GM18868 (cell line): ENCODE data around the gene FRMD4A.
"Not testable (repeated sequence)": the region's sequence is repeated elsewhere in the genome, so short reads cannot be mapped to it uniquely, and the experiment has no call there.

Source experiments
- ATAC-seq: cut with Tn5 transposase; IDR thresholded peaks from one replicate; pipeline ENCODE4 v1.9.1; 2021; ENCODE audit warnings: mild to moderate bottlenecking, moderate library complexity; ENCODE audit not compliant: unreplicated experiment

FRMD4A gene

GRCh38 chr10:13803566-13804554, 526.9 kb downstream of the FRMD4A start:
- no peak for ATAC-seq

- no peak for ATAC-seq
Observed at GRCh38 chr10:13801907-13802288, 528.8 kb downstream of the FRMD4A start.

- ATAC-seq: no peak
Observed at GRCh38 chr10:13801156-13801906, 529.4 kb downstream of the FRMD4A start.

GRCh38 chr10:13797164-13797563, 533.6 kb downstream of the FRMD4A start:
- no peak for ATAC-seq

- no peak for ATAC-seq
Observed at GRCh38 chr10:13795653-13796555, 534.8 kb downstream of the FRMD4A start.

- no peak for ATAC-seq
Observed at GRCh38 chr10:13794992-13795612, 535.6 kb downstream of the FRMD4A start.

GRCh38 chr10:13792006-13792405, 538.7 kb downstream of the FRMD4A start:
- ATAC-seq: no peak

GRCh38 chr10:13791483-13791882, 539.2 kb downstream of the FRMD4A start:
- no peak for ATAC-seq

- no peak for ATAC-seq
Observed at GRCh38 chr10:13790196-13790595, 540.5 kb downstream of the FRMD4A start.

GRCh38 chr10:13789448-13789829, 541.3 kb downstream of the FRMD4A start:
- ATAC-seq: no peak

GRCh38 chr10:13788711-13789447, 541.8 kb downstream of the FRMD4A start:
- ATAC-seq: no peak

GRCh38 chr10:13788320-13788600, 542.5 kb downstream of the FRMD4A start:
- no peak for ATAC-seq

- peak; percentile 76 for ATAC-seq
Observed at GRCh38 chr10:13787015-13787421, 543.7 kb downstream of the FRMD4A start.

GRCh38 chr10:13784067-13784466, 546.7 kb downstream of the FRMD4A start:
- ATAC-seq: peak; percentile 38

- ATAC-seq: no peak
Observed at GRCh38 chr10:13779748-13780147, 551.0 kb downstream of the FRMD4A start.

- ATAC-seq: not testable (repeated sequence)
Observed at GRCh38 chr10:13778693-13778960, 552.1 kb downstream of the FRMD4A start.

- peak; percentile 76 for ATAC-seq
Observed at GRCh38 chr10:13776861-13777311, 553.8 kb downstream of the FRMD4A start.

GRCh38 chr10:13775786-13776775, 554.6 kb downstream of the FRMD4A start:
- peak; percentile 6 for ATAC-seq
